Adrenal gland (tissue), 5 donors: ENCODE measurements around the gene SHFL.
A peak's percentile ranks its signal among the peaks of the same experiment; 100 is the strongest.

ENCODE experiments used
- CTCF ChIP-seq, 6 experiments: fragments of 450-650 bp in 4 of 6; fragments of 200-600 bp in 2 of 6; sonication (generic) in 1 of 6; IDR thresholded peaks; 1 replicate in 5 of 6; 2 replicates in 1 of 6; pipeline versions ENCODE4 v1.5.1 to v1.8.0; 2016 to 2021; ENCODE audit warnings: antibody characterized with exemption in 6 of 6, mild to moderate bottlenecking in 2 of 6, moderate library complexity in 1 of 6
- POLR2A ChIP-seq, 2 donors: fragments of 450-650 bp; IDR thresholded peaks; one replicate each; pipeline ENCODE4 v1.6.1; 2017; ENCODE audit warnings: antibody characterized with exemption in 2 of 2, mild to moderate bottlenecking in 2 of 2, moderate library complexity in 1 of 2
- donor health status: DM: no; HTN: no; CAD: no.

- TF ChIP-seq POLR2A (IDR thresholded peaks at IDR 0.05) (no peak), CTCF (IDR thresholded peaks at IDR 0.05) (peak in 2 of 6 experiments; percentile 8 to 34)
These were observed 12.0 kb upstream of the SHFL start for GRCh38 chr19:10074153-10074552.
